ENCODE results near the gene C6orf120. TPM values are rescaled to one million over a fixed set of nuclear protein-coding genes. Genes with fewer than 3 reads are reported as not detected.

C6orf120 gene
- total and polyA plus RNA-seq, 2 donors (not counting 1 experiment from before 2014, with no cell fraction given): 9.7 to 27.1 TPM

- Histone ChIP-seq H4K20me1 (ENCODE audit: control insufficient read depth, insufficient read depth, low read length, poor library complexity, severe bottlenecking) (no peaks in the 10 kb centered on the region), H3K9me3 (ENCODE audit: control extremely low read depth in 1 of 3, control insufficient read depth in 2 of 3, insufficient read depth in 1 of 3, low read length in 2 of 3) (no peaks in the 10 kb centered on the region), H3K36me3 (replicated peaks in 1 of 2; ENCODE audit: control extremely low read depth in 1 of 2, control insufficient read depth in 1 of 2, extremely low read depth in 1 of 2, insufficient read depth in 2 of 2, low read length in 1 of 2) (peaks cover 2 to 10% of the 10 kb centered on the region in 2 experiments), H3K4me2 (replicated peaks; ENCODE audit: low read depth, low read length, poor library complexity, severe bottlenecking) (no peak overlapping the region), H2AFZ (ENCODE audit: insufficient read depth, low read depth, low read length, poor library complexity, severe bottlenecking) (no peak overlapping the region), H3K4me1 (ENCODE audit: control insufficient read depth in 2 of 2, insufficient read depth in 2 of 2, low read length in 2 of 2) (no peaks in the 10 kb centered on the region), H3K4me3 (ENCODE audit: control extremely low read depth in 1 of 5, extremely low read depth in 1 of 5, insufficient read depth in 1 of 5, low read depth in 2 of 5, low read length in 4 of 5) (no peak overlapping the region), H3K9ac (ENCODE audit: low read length) (no peak overlapping the region), H3K27me3 (replicated peaks in 1 of 4; ENCODE audit: control extremely low read depth in 1 of 4, control insufficient read depth in 3 of 4, insufficient read depth in 4 of 4, low read length in 3 of 4) (no peaks in the 10 kb centered on the region), H3K27ac (ENCODE audit: low read length in 2 of 2) (no peak overlapping the region), H3K79me2 (ENCODE audit: control insufficient read depth, insufficient read depth, low read length) (no peaks in the 10 kb centered on the region)
- intact Hi-C loops (cut with micrococcal nuclease): no loop called here
- Mint-ChIP-seq H3K9me3 (ENCODE audit: insufficient read depth) (no peaks in the 10 kb centered on the region), H3K27ac (no peak overlapping the region), H3K4me3 (no peak overlapping the region), H3K27me3 (no peaks in the 10 kb centered on the region), H3K4me1 (no peaks in the 10 kb centered on the region)
- CTCF ChIA-PET: no interaction called here
- no peak for DNase-seq
- 90% methylated on average over 6 of the region's 9 CpGs for WGBS (ENCODE audit: insufficient coverage)
- TF ChIP-seq, protein P1, sequence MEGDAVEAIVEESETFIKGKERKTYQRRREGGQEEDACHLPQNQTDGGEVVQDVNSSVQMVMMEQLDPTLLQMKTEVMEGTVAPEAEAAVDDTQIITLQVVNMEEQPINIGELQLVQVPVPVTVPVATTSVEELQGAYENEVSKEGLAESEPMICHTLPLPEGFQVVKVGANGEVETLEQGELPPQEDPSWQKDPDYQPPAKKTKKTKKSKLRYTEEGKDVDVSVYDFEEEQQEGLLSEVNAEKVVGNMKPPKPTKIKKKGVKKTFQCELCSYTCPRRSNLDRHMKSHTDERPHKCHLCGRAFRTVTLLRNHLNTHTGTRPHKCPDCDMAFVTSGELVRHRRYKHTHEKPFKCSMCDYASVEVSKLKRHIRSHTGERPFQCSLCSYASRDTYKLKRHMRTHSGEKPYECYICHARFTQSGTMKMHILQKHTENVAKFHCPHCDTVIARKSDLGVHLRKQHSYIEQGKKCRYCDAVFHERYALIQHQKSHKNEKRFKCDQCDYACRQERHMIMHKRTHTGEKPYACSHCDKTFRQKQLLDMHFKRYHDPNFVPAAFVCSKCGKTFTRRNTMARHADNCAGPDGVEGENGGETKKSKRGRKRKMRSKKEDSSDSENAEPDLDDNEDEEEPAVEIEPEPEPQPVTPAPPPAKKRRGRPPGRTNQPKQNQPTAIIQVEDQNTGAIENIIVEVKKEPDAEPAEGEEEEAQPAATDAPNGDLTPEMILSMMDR (IDR thresholded peaks at IDR 0.05): no peak
- no peak for TF ChIP-seq EZH2 (IDR thresholded peaks at IDR 0.05; ENCODE audit: borderline replicate concordance, insufficient read depth, low read depth, low read length, poor library complexity, severe bottlenecking)
- POLR2A ChIA-PET: no interaction called here
- ATAC-seq (ENCODE audit: low read depth): no peak
Observed at GRCh38 chr6:169665289-169665688, 36.6 kb upstream of the C6orf120 start.

DNA sequence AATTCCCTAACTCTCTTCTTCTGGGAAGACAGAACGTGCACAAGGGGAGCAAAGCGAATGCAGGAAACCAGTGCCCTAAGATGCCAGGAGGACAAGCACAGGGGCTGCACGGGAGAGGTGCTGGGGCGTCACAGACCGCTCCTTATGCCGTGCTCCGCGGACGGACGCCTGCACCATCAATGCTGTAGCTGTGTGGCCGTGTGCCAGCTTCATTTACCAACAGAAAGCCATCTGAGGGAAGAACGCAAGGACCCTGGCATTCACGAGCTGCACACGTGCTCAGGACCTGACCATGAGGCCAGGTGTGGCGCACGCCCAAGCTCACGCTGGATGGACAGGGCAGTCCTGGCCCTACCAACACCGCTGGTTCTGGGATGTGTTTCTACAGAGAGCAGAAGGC is 35.5 kb upstream of the C6orf120 start:
- TF ChIP-seq, protein P1 (IDR thresholded peaks at IDR 0.05): no peak
- no peak for TF ChIP-seq EZH2 (IDR thresholded peaks at IDR 0.05; ENCODE audit: borderline replicate concordance, insufficient read depth, low read depth, low read length, poor library complexity, severe bottlenecking)
- H3K4me2 ChIP-seq (replicated peaks; ENCODE audit: low read depth, low read length, poor library complexity, severe bottlenecking): no peak overlapping the region
- no peaks in the 10 kb centered on the region for H3K9me3 ChIP-seq (ENCODE audit: control extremely low read depth in 1 of 3, control insufficient read depth in 2 of 3, insufficient read depth in 1 of 3, low read length in 2 of 3)
- Mint-ChIP-seq H3K27ac (no peak overlapping the region), H3K4me1 (no peaks in the 10 kb centered on the region), H3K4me3 (no peak overlapping the region), H3K9me3 (ENCODE audit: insufficient read depth) (no peaks in the 10 kb centered on the region), H3K27me3 (no peaks in the 10 kb centered on the region)
- H3K27me3 ChIP-seq (replicated peaks in 1 of 4; ENCODE audit: control extremely low read depth in 1 of 4, control insufficient read depth in 3 of 4, insufficient read depth in 4 of 4, low read length in 3 of 4): no peaks in the 10 kb centered on the region
- ChIA-PET CTCF (no interaction called here), POLR2A (no interaction called here)
- H3K4me1 ChIP-seq (ENCODE audit: control insufficient read depth in 2 of 2, insufficient read depth in 2 of 2, low read length in 2 of 2): no peaks in the 10 kb centered on the region
- no peaks in the 10 kb centered on the region for H3K79me2 ChIP-seq (ENCODE audit: control insufficient read depth, insufficient read depth, low read length)
- H2AFZ ChIP-seq (ENCODE audit: insufficient read depth, low read depth, low read length, poor library complexity, severe bottlenecking): no peak overlapping the region
- no peak overlapping the region for H3K9ac ChIP-seq (ENCODE audit: low read length)
- intact Hi-C loops (cut with micrococcal nuclease): no loop called here
- DNase-seq (no peak), ATAC-seq (ENCODE audit: low read depth) (no peak)
- no peaks in the 10 kb centered on the region for H4K20me1 ChIP-seq (ENCODE audit: control insufficient read depth, insufficient read depth, low read length, poor library complexity, severe bottlenecking)
- peaks cover 2 to 13% of the 10 kb centered on the region in 2 experiments for H3K36me3 ChIP-seq (replicated peaks in 1 of 2; ENCODE audit: control extremely low read depth in 1 of 2, control insufficient read depth in 1 of 2, extremely low read depth in 1 of 2, insufficient read depth in 2 of 2, low read length in 1 of 2)
- no peak overlapping the region for H3K4me3 ChIP-seq (ENCODE audit: control extremely low read depth in 1 of 5, extremely low read depth in 1 of 5, insufficient read depth in 1 of 5, low read depth in 2 of 5, low read length in 4 of 5)
- no peak overlapping the region for H3K27ac ChIP-seq (ENCODE audit: low read length in 2 of 2)
- WGBS (ENCODE audit: insufficient coverage): 98% methylated on average over 18 of the region's 18 CpGs

All from B cell (primary cell).